HuH-7 (cell line): Measurements from ENCODE around the gene C20orf173.

Source experiments
- DNase-seq: peaks from one replicate; pipeline ENCODE4 v3.0.0; 2011; ENCODE audit warnings: low spot score

Gene C20orf173

DNA sequence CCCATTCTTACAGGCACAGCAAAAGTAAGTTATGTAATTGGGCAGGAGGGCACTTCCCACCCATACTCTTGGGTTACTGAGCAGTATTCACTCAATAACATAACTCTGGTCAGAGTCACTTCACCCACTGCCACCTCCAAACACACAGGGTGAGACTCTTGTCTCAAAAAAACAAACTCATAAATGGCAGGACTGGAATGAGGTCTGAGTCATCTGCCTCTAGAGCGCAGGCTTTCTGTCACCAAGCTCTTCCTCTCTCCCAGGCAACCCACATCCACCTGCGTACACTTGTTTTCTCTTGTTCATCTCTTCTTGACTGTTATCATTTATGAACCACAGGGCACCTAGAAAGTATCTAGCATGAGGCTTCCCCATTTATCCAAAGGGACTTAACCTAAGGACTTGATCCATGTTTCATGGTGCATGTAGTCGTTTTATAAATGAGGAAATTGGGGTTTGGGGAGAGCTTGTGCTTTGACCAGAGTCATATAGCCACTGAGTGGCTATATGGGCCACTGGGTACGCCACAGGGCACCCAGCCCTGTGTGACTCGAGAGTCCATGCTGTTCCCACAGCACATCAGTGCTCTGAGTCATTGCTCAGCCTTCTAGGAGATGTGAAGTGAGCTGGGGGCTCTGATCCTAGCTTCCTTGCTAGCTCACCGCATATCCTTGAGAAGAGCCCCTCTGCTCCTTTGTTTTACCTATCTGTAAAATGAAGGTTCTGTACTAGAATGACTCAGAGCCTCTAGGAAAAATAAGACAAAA lies 22.4 kb downstream of the C20orf173 start:
- DNase-seq, result no peak

DNA sequence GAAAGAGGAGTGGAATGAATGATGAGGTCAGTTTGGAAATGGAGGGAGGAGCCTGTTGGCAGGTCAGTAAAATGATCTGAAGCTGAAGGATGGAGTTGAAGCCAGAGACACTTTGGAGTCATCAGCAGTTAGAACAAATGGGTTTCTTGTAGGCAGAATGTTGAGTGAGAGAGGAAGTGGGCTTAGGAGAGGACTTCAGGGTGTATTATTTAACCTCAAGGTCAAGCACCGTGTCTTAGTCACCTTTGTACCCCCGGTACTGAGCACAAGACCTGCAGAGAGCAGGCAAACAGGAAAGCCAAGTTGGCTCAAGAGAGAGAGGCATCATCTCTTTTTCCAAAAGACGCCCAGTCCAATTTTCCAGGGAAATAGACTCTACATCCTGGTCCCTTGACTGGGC lies 23.3 kb downstream of the C20orf173 start:
- DNase-seq, result no peak

DNA sequence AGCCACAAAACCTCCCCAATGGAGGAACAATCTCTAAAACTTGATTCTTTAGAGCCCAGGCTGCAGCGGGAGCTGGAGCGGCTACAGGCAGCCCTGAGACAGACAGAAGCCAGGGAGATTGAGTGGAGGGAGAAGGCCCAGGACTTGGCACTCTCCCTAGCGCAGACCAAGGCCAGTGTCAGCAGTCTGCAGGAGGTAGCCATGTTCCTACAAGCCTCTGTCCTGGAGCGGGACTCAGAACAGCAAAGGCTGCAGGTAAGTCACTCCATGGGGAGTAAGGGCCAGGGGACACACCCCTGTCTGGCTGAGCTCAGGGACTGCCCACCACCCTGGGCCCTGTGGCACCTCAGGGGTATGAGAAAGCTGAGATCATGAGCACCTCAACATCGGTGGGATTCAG lies 24.7 kb downstream of the C20orf173 start:
- DNase-seq, result no peak

DNA sequence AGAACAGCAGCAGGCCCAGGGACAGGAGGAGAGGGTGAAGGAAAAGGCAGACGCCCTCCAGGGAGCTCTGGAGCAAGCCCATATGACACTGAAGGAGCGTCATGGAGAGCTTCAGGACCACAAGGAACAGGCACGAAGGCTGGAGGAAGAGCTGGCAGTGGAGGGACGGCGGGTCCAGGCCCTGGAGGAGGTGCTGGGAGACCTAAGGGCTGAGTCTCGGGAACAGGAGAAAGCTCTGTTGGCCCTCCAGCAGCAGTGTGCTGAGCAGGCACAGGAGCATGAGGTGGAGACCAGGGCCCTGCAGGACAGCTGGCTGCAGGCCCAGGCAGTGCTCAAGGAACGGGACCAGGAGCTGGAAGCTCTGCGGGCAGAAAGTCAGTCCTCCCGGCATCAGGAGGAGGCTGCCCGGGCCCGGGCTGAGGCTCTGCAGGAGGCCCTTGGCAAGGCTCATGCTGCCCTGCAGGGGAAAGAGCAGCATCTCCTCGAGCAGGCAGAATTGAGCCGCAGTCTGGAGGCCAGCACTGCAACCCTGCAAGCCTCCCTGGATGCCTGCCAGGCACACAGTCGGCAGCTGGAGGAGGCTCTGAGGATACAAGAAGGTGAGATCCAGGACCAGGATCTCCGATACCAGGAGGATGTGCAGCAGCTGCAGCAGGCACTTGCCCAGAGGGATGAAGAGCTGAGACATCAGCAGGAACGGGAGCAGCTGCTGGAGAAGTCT lies 25.5 kb downstream of the C20orf173 start:
- DNase-seq, result no peak

DNA sequence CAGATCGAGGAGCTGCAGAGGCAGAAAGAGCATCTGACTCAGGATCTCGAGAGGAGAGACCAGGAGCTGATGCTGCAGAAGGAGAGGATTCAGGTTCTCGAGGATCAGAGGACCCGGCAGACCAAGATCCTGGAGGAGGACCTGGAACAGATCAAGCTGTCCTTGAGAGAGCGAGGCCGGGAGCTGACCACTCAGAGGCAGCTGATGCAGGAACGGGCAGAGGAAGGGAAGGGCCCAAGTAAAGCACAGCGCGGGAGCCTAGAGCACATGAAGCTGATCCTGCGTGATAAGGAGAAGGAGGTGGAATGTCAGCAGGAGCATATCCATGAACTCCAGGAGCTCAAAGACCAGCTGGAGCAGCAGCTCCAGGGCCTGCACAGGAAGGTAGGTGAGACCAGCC lies 26.2 kb downstream of the C20orf173 start:
- DNase-seq, result no peak

DNA sequence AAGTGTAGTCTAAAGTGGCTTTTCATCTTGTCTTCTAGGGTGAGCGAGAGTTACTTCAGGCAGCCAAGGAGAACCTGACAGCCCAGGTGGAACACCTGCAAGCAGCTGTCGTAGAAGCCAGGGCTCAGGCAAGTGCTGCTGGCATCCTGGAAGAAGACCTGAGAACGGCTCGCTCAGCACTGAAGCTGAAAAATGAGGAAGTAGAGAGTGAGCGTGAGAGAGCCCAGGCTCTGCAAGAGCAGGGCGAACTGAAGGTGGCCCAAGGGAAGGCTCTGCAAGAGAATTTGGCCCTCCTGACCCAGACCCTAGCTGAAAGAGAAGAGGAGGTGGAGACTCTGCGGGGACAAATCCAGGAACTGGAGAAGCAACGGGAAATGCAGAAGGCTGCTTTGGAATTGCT lies 27.1 kb downstream of the C20orf173 start:
- no peak for DNase-seq

DNA sequence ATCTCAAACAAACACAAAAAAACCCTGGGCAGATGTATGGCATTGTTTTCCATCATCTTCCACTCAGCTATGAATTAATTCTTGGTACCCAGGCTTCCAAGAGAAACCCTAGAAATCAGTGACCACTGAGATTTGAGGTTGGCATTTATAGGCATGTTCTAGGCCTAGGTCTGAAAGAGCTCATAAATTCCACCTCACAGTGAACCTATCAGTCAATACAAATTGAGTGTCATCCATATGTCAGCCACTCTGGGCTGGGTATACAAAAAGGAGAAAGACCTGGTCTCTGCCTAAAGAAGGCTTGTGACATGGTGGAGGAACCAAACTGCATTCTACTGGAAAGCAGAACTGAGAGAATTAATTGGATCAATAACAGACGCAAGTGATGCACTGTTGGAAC lies 30.2 kb downstream of the C20orf173 start:
- no peak for DNase-seq

DNA sequence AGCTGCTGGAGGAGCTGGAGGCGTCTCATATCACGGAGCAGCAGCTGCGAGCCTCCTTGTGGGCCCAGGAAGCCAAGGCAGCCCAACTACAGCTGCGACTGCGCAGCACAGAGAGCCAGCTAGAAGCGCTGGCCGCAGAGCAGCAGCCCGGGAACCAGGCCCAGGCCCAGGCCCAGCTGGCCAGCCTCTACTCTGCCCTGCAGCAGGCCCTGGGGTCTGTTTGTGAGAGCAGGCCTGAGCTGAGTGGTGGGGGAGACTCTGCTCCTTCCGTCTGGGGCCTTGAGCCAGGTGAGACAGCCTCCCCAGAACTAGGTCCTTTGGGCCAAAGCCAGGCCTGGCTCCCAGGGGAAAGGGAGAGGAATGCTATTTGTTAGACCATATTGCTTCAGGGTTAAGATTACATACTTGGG lies 31.7 kb downstream of the C20orf173 start:
- no peak for DNase-seq

DNA sequence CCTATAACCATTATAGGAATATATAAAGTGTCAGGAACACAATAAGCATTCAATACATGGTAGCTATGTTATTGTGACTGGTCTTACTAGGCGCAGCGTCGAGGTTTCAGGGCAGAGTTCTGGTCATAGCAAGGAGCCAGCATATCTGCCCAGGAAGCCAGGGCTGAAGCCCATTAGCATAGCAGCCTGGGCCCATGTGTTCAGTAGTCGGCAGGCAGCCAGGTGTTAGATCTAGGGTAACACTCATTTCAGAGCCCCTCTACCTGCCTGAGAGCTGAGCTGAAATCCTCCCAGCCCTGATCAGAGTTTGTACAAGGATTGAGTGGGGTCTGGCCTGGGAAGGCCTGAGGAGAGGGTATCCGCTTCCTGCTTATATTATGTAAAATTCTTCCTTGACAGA lies 32.1 kb downstream of the C20orf173 start:
- no peak for DNase-seq

DNA sequence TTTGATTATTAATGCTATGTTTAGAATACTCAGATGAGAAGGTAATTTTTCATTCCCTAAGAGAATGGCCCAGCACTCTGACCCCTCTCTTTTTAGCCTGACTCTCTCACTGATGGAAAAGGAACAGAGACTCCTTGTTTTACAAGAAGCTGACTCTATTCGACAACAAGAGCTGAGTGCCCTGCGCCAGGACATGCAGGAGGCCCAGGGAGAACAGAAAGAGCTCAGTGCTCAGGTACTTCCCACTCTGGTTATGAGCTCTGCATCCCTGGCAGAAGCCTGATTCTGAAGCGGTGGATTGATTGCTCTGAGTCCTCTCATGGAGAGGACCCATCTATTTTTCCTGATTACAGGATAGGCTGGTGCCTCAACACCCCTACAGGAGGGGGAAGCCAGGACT lies 33.0 kb downstream of the C20orf173 start:
- no peak for DNase-seq

DNA sequence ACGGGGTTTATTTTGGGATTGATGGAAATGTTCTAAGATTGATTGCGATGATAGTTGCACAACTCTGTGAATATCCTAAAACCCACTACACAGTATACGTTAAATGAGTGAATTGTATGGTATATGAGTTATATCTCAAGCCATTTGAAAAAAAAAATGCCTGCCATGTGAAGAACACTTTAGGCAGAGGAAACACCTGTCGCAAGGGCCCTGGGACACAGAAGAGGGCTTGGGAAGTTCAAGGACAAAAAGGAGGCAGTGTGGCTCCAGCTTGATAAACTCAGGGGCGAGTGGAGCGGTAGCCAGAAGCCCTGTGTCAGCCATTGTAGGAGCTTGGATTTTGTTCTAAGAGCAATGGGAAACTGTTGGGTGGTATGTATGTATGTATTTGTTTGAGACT lies 37.1 kb downstream of the C20orf173 start:
- DNase-seq, result no peak

DNA sequence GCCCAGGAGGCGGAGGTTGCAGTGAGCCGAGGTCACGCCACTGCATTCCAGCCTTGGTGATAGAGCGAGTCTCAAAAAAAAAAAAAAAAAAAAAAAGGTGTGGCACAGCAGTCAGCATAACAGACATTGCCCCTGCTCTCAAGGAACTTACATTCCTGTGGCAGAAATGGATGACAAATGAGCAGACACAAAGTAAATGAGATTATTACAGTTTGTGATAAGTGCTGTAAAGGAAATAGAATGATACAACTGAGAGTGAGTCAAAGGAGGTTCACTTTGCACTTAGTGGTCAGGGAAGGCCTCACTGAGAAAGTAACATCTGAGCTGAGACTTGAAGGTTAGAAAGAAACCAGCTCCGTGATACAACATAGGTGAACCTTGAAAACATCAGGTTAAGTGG lies 37.6 kb downstream of the C20orf173 start:
- DNase-seq, result no peak

DNA sequence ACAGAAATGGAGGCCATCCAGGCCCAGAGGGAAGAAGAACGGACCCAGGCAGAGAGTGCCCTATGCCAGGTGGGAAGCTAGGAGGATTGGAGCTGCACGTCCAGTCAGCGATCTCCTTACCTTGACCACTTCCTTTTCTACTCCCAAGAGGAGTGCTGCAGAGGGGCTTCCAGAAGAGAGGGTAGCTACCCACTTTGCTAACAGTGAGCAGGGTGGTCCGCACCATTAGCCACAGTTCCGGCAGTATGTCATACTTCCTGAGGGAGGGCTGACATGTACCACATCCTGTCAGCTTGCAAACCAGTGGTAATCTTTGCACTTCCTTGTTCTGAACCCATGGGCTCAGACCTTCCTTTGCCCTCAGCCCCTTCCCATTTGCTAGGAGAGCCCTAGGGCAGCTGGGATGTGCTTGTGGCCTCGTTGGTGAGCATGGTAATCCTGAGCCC lies 38.7 kb downstream of the C20orf173 start:
- DNase-seq, result no peak

DNA sequence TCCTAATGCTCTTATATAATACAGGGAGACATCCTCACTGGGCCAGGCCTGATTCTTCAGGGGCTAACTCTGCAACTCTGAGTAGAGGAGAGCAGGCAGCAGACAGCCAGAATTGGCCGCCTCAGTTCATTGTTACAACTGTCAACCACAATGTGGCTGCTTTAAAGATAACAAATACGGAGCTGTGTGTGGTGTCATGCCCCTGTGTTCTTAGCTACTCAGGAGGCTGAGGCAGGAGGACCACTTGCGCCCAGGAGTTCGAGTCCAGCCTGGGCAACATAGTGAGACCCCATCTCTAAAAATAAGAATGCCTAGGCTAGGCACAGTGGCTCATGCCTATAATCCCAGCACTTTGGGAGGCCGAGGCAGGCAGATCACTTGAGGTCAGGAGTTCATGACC lies 39.7 kb downstream of the C20orf173 start:
- DNase-seq, result no peak

DNA sequence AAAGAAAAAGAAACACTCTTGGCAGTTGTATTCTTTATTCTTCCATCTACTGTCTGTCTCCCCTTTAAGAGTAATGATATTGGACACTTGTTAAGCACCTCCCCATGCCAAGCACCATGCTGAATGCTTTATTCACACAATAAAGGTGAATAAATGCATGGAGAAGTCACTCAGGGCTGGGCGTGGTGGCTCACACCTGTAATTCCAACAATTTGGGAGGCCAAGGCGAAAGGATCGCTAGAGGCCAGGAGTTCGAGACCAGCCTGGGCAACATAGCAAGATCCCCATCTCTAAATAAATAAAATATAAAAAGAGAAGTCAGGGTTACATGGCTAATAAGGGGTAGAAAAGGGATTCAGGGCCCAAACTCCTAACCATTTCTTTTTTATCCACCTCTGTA lies 42.0 kb downstream of the C20orf173 start:
- DNase-seq, result no peak

DNA sequence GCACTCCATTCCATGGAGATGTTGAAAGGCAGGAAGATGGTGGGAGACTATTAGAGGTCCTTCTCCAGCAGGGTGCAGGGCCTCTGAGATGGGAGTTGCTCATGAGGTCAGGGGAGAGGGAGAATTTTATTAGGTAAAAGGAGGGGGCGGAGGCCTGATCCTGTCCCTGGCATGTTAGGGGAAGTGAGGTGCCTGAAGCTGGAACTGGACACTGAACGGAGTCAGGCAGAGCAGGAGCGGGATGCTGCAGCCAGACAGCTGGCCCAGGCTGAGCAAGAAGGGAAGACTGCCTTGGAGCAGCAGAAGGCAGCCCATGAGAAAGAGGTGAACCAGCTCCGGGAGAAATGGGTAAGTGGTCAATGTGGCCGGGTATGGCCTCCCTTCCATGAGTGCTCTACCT lies 49.7 kb downstream of the C20orf173 start:
- DNase-seq, result no peak

DNA sequence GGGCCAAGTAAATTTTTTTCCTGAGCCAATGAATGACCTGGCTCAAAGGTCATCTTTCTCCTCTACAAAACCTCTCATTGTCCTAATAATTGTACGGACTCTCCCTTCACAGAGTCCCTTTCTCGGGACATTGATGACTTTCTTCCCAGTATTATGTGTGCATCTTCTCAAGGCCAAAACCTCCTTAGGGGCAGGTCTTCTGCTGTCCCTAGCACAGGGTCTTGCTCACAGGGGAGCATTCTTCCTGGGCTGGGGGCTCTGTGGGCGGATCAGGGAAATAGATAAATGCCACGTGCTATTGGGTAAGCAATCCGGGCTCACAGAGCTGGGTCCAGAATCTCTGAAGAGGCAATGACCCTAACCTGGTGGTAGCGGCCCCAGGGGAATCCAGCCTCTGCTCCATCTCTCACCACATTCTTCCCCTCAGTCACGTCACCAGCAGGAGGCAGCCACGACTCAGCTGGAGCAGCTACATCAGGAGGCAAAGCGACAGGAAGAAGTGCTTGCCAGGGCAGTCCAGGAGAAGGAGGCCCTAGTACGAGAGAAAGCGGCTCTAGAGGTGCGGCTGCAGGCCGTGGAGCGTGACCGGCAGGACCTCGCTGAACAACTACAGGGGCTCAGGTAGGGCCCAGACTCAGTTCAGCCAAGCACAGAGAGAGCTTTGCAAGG lies 50.5 kb downstream of the C20orf173 start:
- peak; percentile 45 for DNase-seq
